Measurements from ENCODE around the gene L3MBTL2.

GRCh38 chr22:41263704-41264103 lies 58.6 kb downstream of the L3MBTL2 start:
- TF ChIP-seq CTCF (IDR thresholded peaks at IDR 0.05) (no peak), POLR2A (IDR thresholded peaks at IDR 0.05) (no peak)
